ENCODE data around the gene IRAK4. TPM values are rescaled to one million over a fixed set of nuclear protein-coding genes. Genes with fewer than 3 reads are reported as not detected.
A peak's percentile ranks its signal among the peaks of the same experiment; 100 is the strongest.

IRAK4 gene
- total and polyA plus RNA-seq, 2 donors (not counting 1 experiment from before 2014, with no cell fraction given), result 19.7 to 27.6 TPM

- H3K9ac ChIP-seq (ENCODE audit: insufficient read depth, low read length), result no peak overlapping the region
- H3K27ac ChIP-seq (ENCODE audit: insufficient read depth, low read length), result no peak overlapping the region
- no peaks in the 10 kb centered on the region for H3K27me3 ChIP-seq (ENCODE audit: control insufficient read depth, insufficient read depth, low read length)
- peaks cover 5% of the 10 kb centered on the region for H3K4me1 ChIP-seq (ENCODE audit: control insufficient read depth, extremely low read depth, insufficient read depth, low read length)
- no peaks in the 10 kb centered on the region for H3K36me3 ChIP-seq (ENCODE audit: control insufficient read depth, insufficient read depth, low read length)
- TF ChIP-seq CTCF (conservative IDR thresholded peaks at IDR 0.05 in 1 of 2, IDR thresholded peaks at IDR 0.05 in 1 of 2; ENCODE audit: low read depth in 1 of 2, low read length in 2 of 2) (no peak), EZH2 (IDR thresholded peaks at IDR 0.05; ENCODE audit: low read length, missing control alignments) (no peak)
- no peak overlapping the region for H3K4me3 ChIP-seq (replicated peaks in 1 of 4; ENCODE audit: control extremely low read depth in 1 of 4, insufficient read depth in 1 of 4, low read depth in 3 of 4, low read length in 4 of 4)
- peaks cover 8% of the 10 kb centered on the region for H3K79me2 ChIP-seq (ENCODE audit: control insufficient read depth, insufficient read depth, low read length)
- no peak overlapping the region for H2AFZ ChIP-seq (ENCODE audit: low read length)
- H3K9me3 ChIP-seq (ENCODE audit: control insufficient read depth, insufficient read depth, low read depth, low read length), result no peaks in the 10 kb centered on the region
- H4K20me1 ChIP-seq (ENCODE audit: control insufficient read depth, extremely low read depth, insufficient read depth, low read length), result no peaks in the 10 kb centered on the region
- no peak overlapping the region for H3K4me2 ChIP-seq (ENCODE audit: extremely low read depth, insufficient read depth, low read length)
- no peak for DNase-seq (ENCODE audit: low read depth in 2 of 2)
Measured at GRCh38 chr12:43764528-43764927, 5.8 kb downstream of the IRAK4 start.

- no peaks in the 10 kb centered on the region for H3K4me1 ChIP-seq (ENCODE audit: control insufficient read depth, extremely low read depth, insufficient read depth, low read length)
- no peaks in the 10 kb centered on the region for H4K20me1 ChIP-seq (ENCODE audit: control insufficient read depth, extremely low read depth, insufficient read depth, low read length)
- no peaks in the 10 kb centered on the region for H3K79me2 ChIP-seq (ENCODE audit: control insufficient read depth, insufficient read depth, low read length)
- H2AFZ ChIP-seq (ENCODE audit: low read length), result no peak overlapping the region
- no peak overlapping the region for H3K9ac ChIP-seq (ENCODE audit: insufficient read depth, low read length)
- H3K36me3 ChIP-seq (ENCODE audit: control insufficient read depth, insufficient read depth, low read length), result no peaks in the 10 kb centered on the region
- TF ChIP-seq EZH2 (IDR thresholded peaks at IDR 0.05; ENCODE audit: low read length, missing control alignments) (no peak), CTCF (conservative IDR thresholded peaks at IDR 0.05 in 1 of 2, IDR thresholded peaks at IDR 0.05 in 1 of 2; ENCODE audit: low read depth in 1 of 2, low read length in 2 of 2) (no peak)
- H3K4me2 ChIP-seq (ENCODE audit: extremely low read depth, insufficient read depth, low read length), result no peak overlapping the region
- no peak overlapping the region for H3K4me3 ChIP-seq (replicated peaks in 1 of 4; ENCODE audit: control extremely low read depth in 1 of 4, insufficient read depth in 1 of 4, low read depth in 3 of 4, low read length in 4 of 4)
- no peak overlapping the region for H3K27ac ChIP-seq (ENCODE audit: insufficient read depth, low read length)
- H3K27me3 ChIP-seq (ENCODE audit: control insufficient read depth, insufficient read depth, low read length), result no peaks in the 10 kb centered on the region
- no peaks in the 10 kb centered on the region for H3K9me3 ChIP-seq (ENCODE audit: control insufficient read depth, insufficient read depth, low read depth, low read length)
- DNase-seq (ENCODE audit: low read depth in 2 of 2), result peak in 1 of 2 donors; percentile 31
Measured at GRCh38 chr12:43766291-43766690, 7.5 kb downstream of the IRAK4 start.

GRCh38 chr12:43776498-43776897 is 17.7 kb downstream of the IRAK4 start:
- no peak overlapping the region for H2AFZ ChIP-seq (ENCODE audit: low read length)
- H3K4me3 ChIP-seq (replicated peaks in 1 of 4; ENCODE audit: control extremely low read depth in 1 of 4, insufficient read depth in 1 of 4, low read depth in 3 of 4, low read length in 4 of 4), result no peak overlapping the region
- peaks cover 2% of the 10 kb centered on the region for H3K36me3 ChIP-seq (ENCODE audit: control insufficient read depth, insufficient read depth, low read length)
- H3K4me2 ChIP-seq (ENCODE audit: extremely low read depth, insufficient read depth, low read length), result no peak overlapping the region
- no peaks in the 10 kb centered on the region for H3K27me3 ChIP-seq (ENCODE audit: control insufficient read depth, insufficient read depth, low read length)
- no peak overlapping the region for H3K9ac ChIP-seq (ENCODE audit: insufficient read depth, low read length)
- DNase-seq (ENCODE audit: low read depth in 2 of 2), result peak; percentile 13 to 53
- no peaks in the 10 kb centered on the region for H3K9me3 ChIP-seq (ENCODE audit: control insufficient read depth, insufficient read depth, low read depth, low read length)
- H3K79me2 ChIP-seq (ENCODE audit: control insufficient read depth, insufficient read depth, low read length), result no peaks in the 10 kb centered on the region
- no peak overlapping the region for H3K27ac ChIP-seq (ENCODE audit: insufficient read depth, low read length)
- no peaks in the 10 kb centered on the region for H3K4me1 ChIP-seq (ENCODE audit: control insufficient read depth, extremely low read depth, insufficient read depth, low read length)
- peak; percentile 33 to 46 for TF ChIP-seq CTCF (conservative IDR thresholded peaks at IDR 0.05 in 1 of 2, IDR thresholded peaks at IDR 0.05 in 1 of 2; ENCODE audit: low read depth in 1 of 2, low read length in 2 of 2)
- no peak for TF ChIP-seq EZH2 (IDR thresholded peaks at IDR 0.05; ENCODE audit: low read length, missing control alignments)
- H4K20me1 ChIP-seq (ENCODE audit: control insufficient read depth, extremely low read depth, insufficient read depth, low read length), result no peaks in the 10 kb centered on the region

Data from fibroblast of lung (primary cell).